Panc1 (cell line): ENCODE data around the gene RANGAP1.

Experiments used
- CTCF ChIP-seq: fragments of 450-650 bp; IDR thresholded peaks from 2 replicates; pipeline ENCODE4 v1.5.1; 2017; ENCODE audit warnings: mild to moderate bottlenecking
- POLR2AphosphoS5 ChIP-seq: IDR thresholded peaks from 2 replicates; pipeline ENCODE4 v1.6.1; 2012; ENCODE audit warnings: mild to moderate bottlenecking, low read depth, low read length, moderate library complexity
- TCF7L2 ChIP-seq: IDR thresholded peaks from 2 replicates; pipeline ENCODE4 v1.6.1; 2011; ENCODE audit warnings: mild to moderate bottlenecking, low read depth, low read length, inconsistent platforms

DNA sequence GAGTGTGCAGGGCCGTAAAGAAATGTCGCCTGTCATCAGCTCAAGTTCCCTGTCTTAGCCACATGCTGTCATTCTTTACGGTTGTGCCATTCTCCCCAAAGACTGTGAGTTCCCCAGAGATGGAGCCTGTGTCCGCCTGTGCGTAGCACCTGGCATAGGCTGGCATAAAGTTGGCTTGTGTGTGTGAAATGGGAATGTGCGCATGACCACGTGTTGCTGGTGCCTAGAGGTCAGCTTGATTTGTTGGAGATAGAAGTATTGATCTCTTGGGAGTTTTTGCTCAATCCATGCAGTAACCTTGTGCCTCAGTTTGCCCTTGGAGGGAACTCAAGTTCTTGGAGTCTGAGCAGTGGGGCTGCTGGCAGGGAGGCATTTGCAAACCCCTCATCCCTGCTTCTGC, 54.6 kb downstream of the RANGAP1 start:
- TF ChIP-seq CTCF: no peak
- TF ChIP-seq POLR2AphosphoS5: no peak
- TF ChIP-seq TCF7L2: no peak
